Measurements from ENCODE around the gene OR6K3. TPM values are rescaled to one million over a fixed set of nuclear protein-coding genes. Genes with fewer than 3 reads are reported as not detected.

OR6K3 gene
- polyA plus RNA-seq (2012; ENCODE audit: insufficient read depth, insufficient read length, low read depth), result not detected

- no peaks in the 10 kb centered on the region for H3K4me1 ChIP-seq
- TF ChIP-seq CTCF (IDR thresholded peaks at IDR 0.05; ENCODE audit: low read depth, low read length), result no peak
- no peaks in the 10 kb centered on the region for H3K9me3 ChIP-seq
- DNase-seq, result no peak
- no peaks in the 10 kb centered on the region for H3K27me3 ChIP-seq
- no peak within 1 kb of the TSS for H3K4me3 ChIP-seq (ENCODE audit: low read depth, low read length)
- H3K36me3 ChIP-seq, result no peaks in the 10 kb centered on the region
These were observed at the start of gene OR6K3 for GRCh38 chr1:158720620-158721019. Gene OR6K3, minus strand, starts transcription at chr1:158720720. Its CDS starts 2,605 bp downstream, at chr1:158718115.

- Histone ChIP-seq H3K9me3 (no peaks in the 10 kb centered on the region), H3K4me1 (no peaks in the 10 kb centered on the region), H3K4me3 (ENCODE audit: low read depth, low read length) (no peak within 1 kb of the TSS), H3K27me3 (no peaks in the 10 kb centered on the region), H3K36me3 (no peaks in the 10 kb centered on the region)
- no peak for DNase-seq
- TF ChIP-seq CTCF (IDR thresholded peaks at IDR 0.05; ENCODE audit: low read depth, low read length), result no peak
These were observed 33.9 kb upstream of the OR6K3 start, which contains the start of gene OR6K6 for GRCh38 chr1:158754420-158754819. Gene OR6K6, plus strand, starts transcription at chr1:158754720. Its CDS starts 168 bp downstream, at chr1:158754888.

- H3K27me3 ChIP-seq, result no peaks in the 10 kb centered on the region
- DNase-seq, result no peak
- H3K4me3 ChIP-seq (ENCODE audit: low read depth, low read length), result no peak overlapping the region
- TF ChIP-seq CTCF (IDR thresholded peaks at IDR 0.05; ENCODE audit: low read depth, low read length), result no peak
- H3K36me3 ChIP-seq, result no peaks in the 10 kb centered on the region
- no peaks in the 10 kb centered on the region for H3K9me3 ChIP-seq
- H3K4me1 ChIP-seq, result no peaks in the 10 kb centered on the region
These were observed 31.7 kb upstream of the OR6K3 start for GRCh38 chr1:158752155-158752712.

- DNase-seq, result no peak
- H3K4me1 ChIP-seq, result no peaks in the 10 kb centered on the region
- no peaks in the 10 kb centered on the region for H3K36me3 ChIP-seq
- H3K4me3 ChIP-seq (ENCODE audit: low read depth, low read length), result no peak overlapping the region
- no peaks in the 10 kb centered on the region for H3K9me3 ChIP-seq
- no peaks in the 10 kb centered on the region for H3K27me3 ChIP-seq
- TF ChIP-seq CTCF (IDR thresholded peaks at IDR 0.05; ENCODE audit: low read depth, low read length), result no peak
These were observed 15.3 kb upstream of the OR6K3 start for GRCh38 chr1:158735848-158736247.

DNA sequence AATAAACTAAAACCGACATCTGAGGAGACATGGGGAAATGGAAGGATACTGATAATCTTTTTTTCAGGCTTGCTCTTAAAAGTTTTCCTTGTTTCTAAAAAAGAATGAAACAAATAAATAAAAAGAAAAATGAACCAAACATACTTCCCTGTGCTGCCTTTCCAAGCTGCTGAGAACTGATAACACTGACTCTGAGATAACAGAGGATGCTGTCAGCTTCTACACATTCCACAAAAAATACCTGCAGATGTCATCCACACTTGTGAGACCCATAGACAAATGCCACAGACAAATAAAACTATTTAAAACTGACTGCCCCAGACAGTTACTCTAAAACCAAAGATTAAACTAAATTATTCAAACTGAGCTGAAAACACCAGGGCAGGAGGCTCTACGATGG is 12.0 kb upstream of the OR6K3 start:
- no peak for TF ChIP-seq CTCF (IDR thresholded peaks at IDR 0.05; ENCODE audit: low read depth, low read length)
- Histone ChIP-seq H3K36me3 (no peaks in the 10 kb centered on the region), H3K4me3 (ENCODE audit: low read depth, low read length) (no peak overlapping the region), H3K27me3 (no peaks in the 10 kb centered on the region), H3K9me3 (no peaks in the 10 kb centered on the region), H3K4me1 (no peaks in the 10 kb centered on the region)
- DNase-seq, result no peak

GRCh38 chr1:158731707-158732106 is 11.2 kb upstream of the OR6K3 start:
- DNase-seq, result no peak
- Histone ChIP-seq H3K4me3 (ENCODE audit: low read depth, low read length) (no peak overlapping the region), H3K27me3 (no peaks in the 10 kb centered on the region), H3K36me3 (no peaks in the 10 kb centered on the region), H3K9me3 (no peaks in the 10 kb centered on the region), H3K4me1 (no peaks in the 10 kb centered on the region)
- no peak for TF ChIP-seq CTCF (IDR thresholded peaks at IDR 0.05; ENCODE audit: low read depth, low read length)

Data from BE2C (cell line).